NCI-H460 (cell line): ENCODE measurements around the gene HECTD4. TPM values are rescaled to one million over a fixed set of nuclear protein-coding genes. Genes with fewer than 3 reads are reported as not detected.
"Not testable (repeated sequence)": the region's sequence is repeated elsewhere in the genome, so short reads cannot be mapped to it uniquely, and the experiment has no call there.

Experiments used
- DNase-seq: peaks from one replicate; pipeline ENCODE4 v3.0.0-alpha.2; 2016; ENCODE audit warnings: low read depth; ENCODE audit errors: extremely low read depth
- total RNA-seq: library from RNA; depleted of rRNA; stranded (reverse); fragments of >200 nt; shearing (Covaris generic); gene quantifications from 2 replicates; pipeline ENCODE4 v1.2.3, GENCODE V29; 2014

HECTD4 gene
- total RNA-seq, 1 experiment from 2014 or later, result 13.6 TPM

- DNase-seq, result no peak
Observed at GRCh38 chr12:112133418-112133817, 248.8 kb downstream of the HECTD4 start.

- no peak for DNase-seq
Observed at GRCh38 chr12:112131686-112132085, 250.5 kb downstream of the HECTD4 start.

DNA sequence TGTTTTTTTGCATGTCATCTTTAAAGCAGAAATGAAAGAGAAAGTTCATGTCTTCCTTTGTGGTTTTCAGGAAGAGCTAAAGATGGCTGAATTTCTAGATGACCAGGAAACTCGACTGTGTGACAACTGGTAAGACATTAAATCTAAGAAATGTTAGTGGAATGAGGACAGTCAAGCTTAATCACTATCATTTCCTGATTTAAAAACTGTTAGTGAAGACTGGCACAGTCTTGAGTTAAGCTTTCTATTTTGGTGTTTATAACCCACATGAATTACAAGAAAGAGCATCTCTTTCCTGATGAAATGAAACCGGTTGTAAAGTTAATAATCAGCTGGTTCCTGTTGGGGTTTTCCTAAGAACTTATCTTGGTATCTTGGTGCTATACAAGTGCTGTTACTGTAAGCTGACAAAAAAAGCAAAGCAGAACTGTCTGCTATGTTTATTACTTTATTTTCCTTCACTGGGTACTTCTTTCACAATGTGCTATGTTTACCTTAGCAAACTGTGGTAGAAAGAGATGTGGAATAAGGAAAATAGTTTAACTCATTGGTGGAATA lies 251.7 kb downstream of the HECTD4 start:
- no peak for DNase-seq

GRCh38 chr12:112126911-112127310 lies 255.3 kb downstream of the HECTD4 start:
- DNase-seq, result no peak

- no peak for DNase-seq
Observed at GRCh38 chr12:112126000-112126438, 256.2 kb downstream of the HECTD4 start.

DNA sequence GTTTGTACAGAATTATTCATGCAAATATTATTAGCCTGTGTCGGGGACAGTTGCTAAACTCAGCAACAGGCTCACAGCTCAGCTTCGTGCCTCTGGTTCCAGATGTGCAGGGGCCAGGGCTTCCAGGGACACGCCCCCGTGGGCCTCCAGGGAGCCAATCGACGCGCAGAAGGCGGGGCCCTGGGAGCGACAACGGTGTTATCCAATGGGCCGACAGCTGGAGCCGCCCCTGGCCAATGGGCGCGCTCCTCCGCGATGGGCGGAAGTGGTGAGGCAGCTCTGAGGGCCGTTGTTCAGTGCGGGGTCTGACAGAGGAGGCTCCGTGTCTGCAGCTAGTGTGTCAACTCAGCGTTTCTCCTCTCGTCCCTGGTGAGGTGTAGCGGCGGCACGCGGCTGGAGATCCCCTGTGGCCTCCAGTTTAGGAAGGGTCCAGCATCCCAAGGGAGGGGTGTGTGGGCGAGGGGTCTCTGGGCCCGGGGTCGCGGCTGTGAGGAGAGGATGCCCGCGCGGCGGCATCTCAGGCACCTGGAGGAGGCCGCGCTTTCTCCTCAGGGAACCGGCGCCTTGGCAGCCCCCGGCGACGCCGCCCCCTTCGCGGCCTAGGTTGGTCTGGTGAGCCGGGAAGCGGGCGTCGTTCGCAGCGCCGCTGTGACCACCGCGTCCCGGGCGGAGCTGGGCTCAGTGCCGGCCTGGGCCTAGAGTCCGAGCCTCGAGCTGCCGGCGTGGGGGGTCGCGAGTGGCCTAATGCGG lies 256.8 kb downstream of the HECTD4 start, which contains the start of gene TRAFD1:
Gene TRAFD1 (plus strand): TSS at position 311 of the 750 bp plus-strand sequence. CDS start 4,963 bp downstream, outside the sequence.
- DNase-seq, result peak; percentile 95

GRCh38 chr12:112124918-112125249 lies 257.3 kb downstream of the HECTD4 start:
- DNase-seq, result no peak

DNA sequence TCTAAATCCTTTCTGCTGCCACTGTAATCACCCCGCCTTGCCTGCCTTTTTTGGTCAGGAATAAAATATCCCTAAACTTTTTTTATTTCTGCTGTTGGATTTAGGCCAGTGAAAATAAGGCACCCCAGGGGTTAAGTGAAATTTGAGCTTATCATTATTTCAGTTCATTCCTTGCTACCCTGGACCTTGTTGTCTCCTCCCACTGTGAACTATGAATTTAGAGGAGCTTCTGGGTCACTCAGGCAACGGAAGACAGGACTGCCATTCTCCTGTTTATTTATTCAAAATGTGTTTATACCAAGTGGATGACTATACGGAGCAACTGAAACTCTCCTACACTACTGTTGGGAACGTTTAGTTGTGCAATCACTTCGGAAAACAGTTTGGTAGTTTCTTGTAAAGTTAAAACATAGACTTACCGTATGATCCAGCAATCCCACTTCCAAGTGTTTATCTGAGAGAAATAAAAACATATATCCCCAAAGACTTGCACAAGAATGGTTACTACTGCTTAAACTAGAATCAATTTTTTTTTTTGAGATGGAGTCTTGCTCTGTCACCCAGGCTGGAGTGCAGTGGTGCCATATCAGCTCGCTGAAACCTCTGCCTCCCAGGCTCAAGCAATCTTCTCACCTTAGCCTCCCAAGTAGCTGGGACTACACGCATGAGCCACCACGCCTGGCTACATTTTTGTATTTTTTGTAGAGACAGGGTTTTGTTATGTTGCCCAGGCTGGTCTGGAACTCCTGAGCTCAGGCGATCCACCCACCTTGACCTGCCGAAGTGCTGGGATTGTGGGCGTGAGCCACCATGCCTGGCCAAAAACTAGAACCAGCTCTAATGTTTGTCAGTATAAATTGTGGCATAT lies 259.2 kb downstream of the HECTD4 start:
- peak; percentile 22 for DNase-seq

DNA sequence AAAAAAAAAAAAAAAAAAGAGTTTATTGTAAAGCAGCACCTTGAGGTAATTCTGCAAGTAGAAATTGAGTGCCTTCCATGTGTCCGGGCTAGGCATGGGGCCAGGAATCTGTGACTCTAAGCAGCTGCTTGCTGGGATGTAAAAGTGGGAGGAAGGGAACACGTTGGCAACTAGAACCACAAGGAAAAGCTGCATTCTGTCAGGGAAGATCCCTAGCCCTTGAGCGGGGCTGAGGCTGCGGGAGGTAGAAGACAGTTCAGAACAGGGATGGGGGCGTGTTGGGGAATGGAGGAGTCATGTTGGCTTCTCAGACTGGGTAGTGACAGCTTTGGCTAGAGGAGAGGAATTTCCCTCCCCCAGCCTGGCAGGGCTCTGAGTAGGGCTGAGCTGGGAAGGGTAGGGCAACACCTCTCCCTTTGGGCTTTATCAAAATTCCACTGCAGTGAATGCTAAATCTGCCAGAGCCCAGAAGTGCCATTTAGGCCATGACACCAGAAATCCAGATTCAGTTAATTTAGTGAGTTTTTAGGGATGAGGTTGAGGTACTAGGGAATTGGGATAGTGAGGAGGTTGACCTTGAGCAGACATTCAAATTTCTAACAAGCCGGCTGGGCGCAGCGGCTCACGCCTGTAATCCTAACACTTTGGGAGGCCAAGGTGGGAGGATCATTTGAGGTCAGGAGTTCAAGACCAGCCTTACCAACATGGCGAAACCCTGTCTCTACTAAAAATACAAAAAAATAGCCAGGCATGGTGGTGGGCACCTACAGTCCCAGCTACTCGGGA lies 260.3 kb downstream of the HECTD4 start:
- DNase-seq, result no peak

DNA sequence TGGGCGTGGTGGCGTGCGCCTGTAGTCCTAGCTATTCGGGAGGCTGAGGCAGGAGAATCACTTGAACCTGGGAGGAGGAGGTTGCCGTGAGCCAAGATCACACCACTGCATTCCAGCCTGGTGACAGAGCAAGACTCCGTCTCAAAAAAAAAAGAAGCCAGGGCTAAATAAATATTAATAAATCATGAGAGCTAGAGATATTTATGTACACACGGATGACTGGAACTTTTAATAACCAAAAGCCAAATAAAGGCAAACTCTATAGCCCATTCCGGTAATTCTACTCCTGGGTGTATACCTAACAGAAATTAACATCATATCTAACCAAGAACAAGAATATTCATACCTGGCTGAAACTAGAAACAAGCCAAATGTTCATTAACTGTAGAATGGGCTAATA lies 264.5 kb downstream of the HECTD4 start:
- no peak for DNase-seq

GRCh38 chr12:112116232-112117060 lies 265.8 kb downstream of the HECTD4 start:
- peak; percentile 56 for DNase-seq

DNA sequence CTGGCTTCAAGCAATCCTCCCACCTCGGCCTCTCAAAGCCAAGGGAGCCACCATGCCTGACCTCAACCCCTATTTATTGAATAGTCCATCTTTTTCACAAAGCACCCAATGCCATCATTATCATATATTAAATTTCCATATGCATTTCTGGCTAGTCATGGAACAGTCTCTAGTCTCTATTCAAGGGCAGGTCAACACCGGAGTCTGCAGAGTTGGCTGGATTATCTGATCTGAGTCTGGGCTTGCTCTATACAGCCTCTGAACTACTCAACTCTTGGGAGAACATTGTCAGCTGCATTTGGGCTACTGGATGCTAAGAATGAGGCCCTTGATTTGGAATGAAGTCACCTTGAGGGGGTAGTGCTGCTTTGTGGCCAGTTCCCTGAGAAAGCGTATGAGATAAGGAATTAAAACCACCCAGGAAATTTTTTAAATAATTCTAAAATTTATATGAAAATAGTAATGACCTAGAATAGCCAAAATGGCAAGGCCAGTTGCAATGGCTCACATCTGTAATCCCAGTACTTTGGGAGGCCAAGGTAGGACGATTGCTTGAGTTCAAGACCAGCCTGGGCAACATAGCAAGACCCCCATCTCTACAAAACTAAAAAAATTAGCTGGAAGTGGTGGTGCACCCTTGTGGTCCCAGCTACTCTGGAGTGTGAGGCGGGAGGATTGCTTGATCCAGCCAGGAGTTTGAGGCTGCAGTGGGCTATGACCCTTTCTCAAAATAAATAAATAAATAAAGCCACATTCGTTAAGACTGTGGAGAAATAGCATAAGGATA lies 266.8 kb downstream of the HECTD4 start:
- DNase-seq, result no peak

DNA sequence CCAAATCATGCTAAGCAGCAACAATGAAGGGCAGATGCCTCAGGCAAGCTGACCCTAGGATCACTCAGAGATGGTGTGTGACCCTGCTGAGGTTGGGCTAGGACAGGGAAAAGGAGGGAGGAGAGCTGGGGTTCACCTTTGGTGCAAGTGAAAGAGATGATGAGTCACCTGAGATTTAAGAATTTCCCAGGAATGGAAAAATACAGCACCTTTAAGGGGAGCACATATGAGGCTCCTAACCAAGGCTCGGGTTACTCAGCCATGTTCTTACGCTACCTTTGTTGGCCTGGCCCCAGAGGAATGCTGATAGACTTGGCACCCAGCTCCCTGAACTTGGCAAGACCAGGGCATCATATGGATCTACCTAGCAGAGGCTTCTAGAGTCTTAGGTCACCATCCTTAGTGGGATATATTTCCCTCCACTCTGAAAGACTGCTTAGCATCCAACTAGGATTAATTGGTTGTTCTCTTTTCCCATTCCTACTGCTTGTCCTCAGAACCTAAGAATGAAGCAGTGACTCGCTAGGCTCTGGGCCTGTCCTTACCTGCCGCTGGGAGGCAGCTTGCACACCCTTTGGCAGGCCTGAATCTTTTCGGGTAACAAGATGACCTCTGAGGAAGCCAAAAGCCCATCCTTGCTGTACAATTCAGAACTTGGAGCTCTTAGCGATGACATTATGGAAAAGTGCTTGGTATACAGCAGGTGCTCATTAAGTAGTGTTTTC lies 269.7 kb downstream of the HECTD4 start:
- DNase-seq, result no peak

DNA sequence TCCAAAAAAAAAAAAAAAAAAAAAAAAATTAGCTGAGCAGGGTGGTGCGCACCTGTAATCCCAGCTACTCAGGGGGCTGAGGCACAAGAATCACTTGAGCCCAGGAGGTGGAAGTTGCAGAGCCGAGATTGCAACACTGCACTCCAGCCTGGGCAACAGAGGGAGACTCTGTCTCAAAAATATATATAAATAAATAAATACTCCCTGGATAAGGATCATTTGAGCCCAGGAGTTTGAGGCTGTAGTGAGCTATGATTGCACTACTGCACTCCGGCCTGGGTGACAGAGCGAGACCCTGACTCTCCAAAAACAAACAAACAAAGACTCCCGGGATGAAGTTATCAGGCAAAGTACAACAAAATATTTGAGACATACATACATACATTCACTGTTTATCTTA lies 270.3 kb downstream of the HECTD4 start:
- DNase-seq, result no peak

DNA sequence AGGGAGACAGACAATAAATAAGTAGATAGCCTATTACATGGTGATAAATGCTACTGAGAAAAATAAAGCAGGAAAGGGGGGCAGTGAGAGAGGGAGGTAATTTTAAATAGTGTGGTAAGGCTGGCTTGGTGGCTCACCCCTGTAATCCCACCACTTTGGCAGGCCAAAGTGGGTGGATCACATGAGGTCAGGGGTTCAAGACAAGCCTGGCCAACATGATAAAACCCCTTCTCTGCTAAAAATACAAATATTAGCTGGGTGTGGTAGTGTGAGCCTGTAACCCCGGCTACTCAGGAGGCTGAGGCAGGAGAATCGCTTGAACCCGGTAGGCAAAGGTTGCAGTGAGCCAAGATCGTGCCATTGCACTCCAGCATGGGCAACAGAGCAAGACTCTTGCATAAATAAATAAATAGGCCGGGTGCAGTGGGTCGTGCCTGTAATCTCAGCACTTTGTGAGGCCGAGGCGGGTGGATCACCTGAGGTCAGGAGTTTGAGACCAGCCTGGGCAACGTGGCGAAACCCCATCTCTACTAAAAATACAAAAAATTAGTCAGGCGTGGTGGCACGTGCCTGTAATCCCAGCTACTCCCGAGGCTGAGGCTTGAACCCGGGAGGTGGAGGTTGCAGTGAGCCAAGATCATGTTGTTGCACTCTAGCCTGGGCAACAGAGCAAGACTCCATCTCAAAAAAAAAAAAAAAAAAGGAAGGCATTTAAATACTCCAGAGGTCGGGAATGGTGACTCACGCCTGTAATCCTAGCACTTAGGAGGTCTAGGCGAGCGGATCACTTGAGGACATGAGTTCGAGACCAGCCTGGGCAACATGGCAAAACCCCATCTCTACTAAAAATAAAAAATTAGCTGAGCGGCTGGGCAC lies 271.2 kb downstream of the HECTD4 start:
- DNase-seq, result not testable (repeated sequence)
